Panc1 (cell line): Measurements from ENCODE around the gene ENHO. TPM values are rescaled to one million over a fixed set of nuclear protein-coding genes. Genes with fewer than 3 reads are reported as not detected.

Experiments used
- ATAC-seq: fragments of 200-7000 bp; cut with Tn5 transposase; 2 replicates; pipeline ENCODE4 v1.9.1; 2020; ENCODE audit warnings: mild to moderate bottlenecking, moderate library complexity
- BruUV-seq: library from RNA; stranded (reverse); fragments of 400-500 nt; replicated peaks from 2 replicates; lab custom pipeline; 2021; lab: Mats Ljungman, UMichigan
- CTCF ChIA-PET: fragments of 300-600 bp; sonication (Branson Sonifier 250); formaldehyde crosslinking; loops from one replicate; lab custom pipeline; 2022; ENCODE audit warnings: antibody characterized with exemption; lab: Charles Lee
- POLR2A ChIA-PET: fragments of 300-600 bp; sonication (Branson Sonifier 250); formaldehyde crosslinking; loops from one replicate; lab custom pipeline; 2022; ENCODE audit warnings: antibody characterized with exemption; lab: Charles Lee
- DNase-seq: peaks from one replicate; pipeline ENCODE4 v3.0.0-alpha.2; 2010; ENCODE audit warnings: low read depth, low spot score
- H3K27ac ChIP-seq: 2 replicates; pipeline ENCODE4 v1.5.1; 2011; ENCODE audit warnings: mild to moderate bottlenecking, low read length, inconsistent platforms
- H3K27me3 ChIP-seq: fragments of 200-500 bp; sonication (Bioruptor generic); 2 replicates; pipeline ENCODE4 v1.6.0; 2014; ENCODE audit warnings: low read length, inconsistent platforms; ENCODE audit not compliant: control insufficient read depth, insufficient read depth
- H3K36me3 ChIP-seq: fragments of 200-500 bp; sonication (Bioruptor generic); 2 replicates; pipeline ENCODE4 v1.5.1; 2014; ENCODE audit warnings: inconsistent platforms, mild to moderate bottlenecking, low read length, moderate library complexity; ENCODE audit not compliant: control insufficient read depth, insufficient read depth
- H3K4me1 ChIP-seq: 2 replicates; pipeline ENCODE4 v1.5.1; 2011; ENCODE audit warnings: inconsistent platforms, mild to moderate bottlenecking, low read length, moderate library complexity; ENCODE audit not compliant: control insufficient read depth, insufficient read depth
- H3K4me3 ChIP-seq, 2 experiments: 2 replicates each; pipeline ENCODE4 v1.5.1; 2011 to 2012; ENCODE audit warnings: low read depth in 2 of 2, low read length in 2 of 2, mild to moderate bottlenecking in 2 of 2, inconsistent platforms in 1 of 2, moderate library complexity in 1 of 2
- H3K9me3 ChIP-seq: fragments of 200-500 bp; sonication (Bioruptor generic); 2 replicates; pipeline ENCODE4 v1.5.1; 2014; ENCODE audit warnings: low read depth, mild to moderate bottlenecking, inconsistent platforms, low read length, moderate library complexity; ENCODE audit not compliant: control insufficient read depth, insufficient read depth
- POLR2AphosphoS5 ChIP-seq: IDR thresholded peaks from 2 replicates; pipeline ENCODE4 v1.6.1; 2012; ENCODE audit warnings: mild to moderate bottlenecking, low read depth, low read length, moderate library complexity
- REST ChIP-seq, 2 experiments: IDR thresholded peaks; 2 replicates each; pipeline ENCODE4 v1.6.1; 2011 to 2012; ENCODE audit warnings: low read depth in 2 of 2, control low read depth in 1 of 2, low read length in 1 of 2, mild to moderate bottlenecking in 1 of 2, moderate library complexity in 1 of 2; ENCODE audit not compliant: insufficient read depth in 1 of 2
- SIN3A ChIP-seq: IDR thresholded peaks from 2 replicates; pipeline ENCODE4 v1.6.1; 2012; ENCODE audit warnings: low read depth, mild to moderate bottlenecking, low read length, moderate library complexity, borderline replicate concordance; ENCODE audit not compliant: insufficient read depth
- TCF7L2 ChIP-seq: IDR thresholded peaks from 2 replicates; pipeline ENCODE4 v1.6.1; 2011; ENCODE audit warnings: mild to moderate bottlenecking, low read depth, low read length, inconsistent platforms
- in situ Hi-C: cut with HindIII; loops from 2 replicates; pipeline ENCODE4 v1.10.0; 2016; ENCODE audit warnings: low sequenced_read_pairs, low pct_unique_long_range_greater_than_20kb
- intact Hi-C: fragments of 100-400 bp; cut with micrococcal nuclease; formaldehyde crosslinking; loops from one replicate; pipeline ENCODE4 v1.10.0; 2022; ENCODE audit not compliant: unreplicated experiment
- total RNA-seq: library from RNA; stranded (reverse); gene quantifications from one replicate; pipeline ENCODE4 v1.2.1, GENCODE V29; 2021; ENCODE audit not compliant: unreplicated experiment
- TF ChIP-seq, protein P1 (sequence below): fragments of 450-650 bp; IDR thresholded peaks from 2 replicates; pipeline ENCODE4 v1.5.1; 2017; ENCODE audit warnings: mild to moderate bottlenecking

The ENHO gene
- total RNA-seq, 1 experiment from 2014 or later: 7.2 TPM

DNA sequence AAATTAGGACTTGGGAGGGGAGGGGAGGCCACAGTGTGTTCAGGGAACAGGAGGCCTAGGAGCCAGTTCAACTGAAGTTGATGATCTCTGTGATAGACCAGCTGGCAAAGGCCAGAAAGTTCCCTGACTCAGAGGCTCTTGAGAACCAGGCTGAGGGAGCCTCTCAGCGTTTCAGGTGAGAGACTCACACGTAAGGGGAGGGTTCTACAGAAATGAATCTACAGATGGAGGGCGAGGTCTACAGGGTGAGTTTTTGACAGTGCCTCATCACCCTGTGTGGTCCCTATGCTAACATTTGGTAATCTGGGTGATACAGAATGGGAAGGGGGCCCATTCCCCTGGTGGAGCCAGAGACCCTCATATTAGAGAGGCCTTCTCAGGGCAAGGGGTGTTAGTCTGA lies 32.0 kb downstream of the ENHO start:
- no peaks in the 10 kb centered on the region for H3K36me3 ChIP-seq
- no peak for DNase-seq
- H3K4me1 ChIP-seq: no peaks in the 10 kb centered on the region
- no peak overlapping the region for H3K4me3 ChIP-seq
- BruUV-seq: no TSS peak
- in situ Hi-C loops (no loop called here), intact Hi-C loops (no loop called here)
- no peak overlapping the region for H3K27ac ChIP-seq
- TF ChIP-seq, protein P1, sequence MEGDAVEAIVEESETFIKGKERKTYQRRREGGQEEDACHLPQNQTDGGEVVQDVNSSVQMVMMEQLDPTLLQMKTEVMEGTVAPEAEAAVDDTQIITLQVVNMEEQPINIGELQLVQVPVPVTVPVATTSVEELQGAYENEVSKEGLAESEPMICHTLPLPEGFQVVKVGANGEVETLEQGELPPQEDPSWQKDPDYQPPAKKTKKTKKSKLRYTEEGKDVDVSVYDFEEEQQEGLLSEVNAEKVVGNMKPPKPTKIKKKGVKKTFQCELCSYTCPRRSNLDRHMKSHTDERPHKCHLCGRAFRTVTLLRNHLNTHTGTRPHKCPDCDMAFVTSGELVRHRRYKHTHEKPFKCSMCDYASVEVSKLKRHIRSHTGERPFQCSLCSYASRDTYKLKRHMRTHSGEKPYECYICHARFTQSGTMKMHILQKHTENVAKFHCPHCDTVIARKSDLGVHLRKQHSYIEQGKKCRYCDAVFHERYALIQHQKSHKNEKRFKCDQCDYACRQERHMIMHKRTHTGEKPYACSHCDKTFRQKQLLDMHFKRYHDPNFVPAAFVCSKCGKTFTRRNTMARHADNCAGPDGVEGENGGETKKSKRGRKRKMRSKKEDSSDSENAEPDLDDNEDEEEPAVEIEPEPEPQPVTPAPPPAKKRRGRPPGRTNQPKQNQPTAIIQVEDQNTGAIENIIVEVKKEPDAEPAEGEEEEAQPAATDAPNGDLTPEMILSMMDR: no peak
- TF ChIP-seq TCF7L2: no peak
- TF ChIP-seq POLR2AphosphoS5: no peak
- TF ChIP-seq REST (IDR thresholded peaks at IDR 0.05; ENCODE audit: insufficient read depth in 1 of 2, low read depth in 2 of 2, low read length in 1 of 2): no peak
- no peak for TF ChIP-seq SIN3A
- CTCF ChIA-PET: interaction anchor here (0.8 kb wide), 1 partner anchor 11 kb away, joined by 4 read pairs; no protein-coding TSS in a partner anchor
- no peaks in the 10 kb centered on the region for H3K9me3 ChIP-seq
- H3K27me3 ChIP-seq: no peaks in the 10 kb centered on the region; the same call in 1 of the 2 replicates
- ATAC-seq: no peak
- POLR2A ChIA-PET: no interaction called here

- no TSS peak for BruUV-seq
- DNase-seq: no peak
- no peaks in the 10 kb centered on the region for H3K4me1 ChIP-seq
- in situ Hi-C loops (no loop called here), intact Hi-C loops (no loop called here)
- H3K4me3 ChIP-seq: no peak overlapping the region
- no peak for TF ChIP-seq REST (IDR thresholded peaks at IDR 0.05; ENCODE audit: insufficient read depth in 1 of 2, low read depth in 2 of 2, low read length in 1 of 2)
- TF ChIP-seq, protein P1: no peak
- no peak for TF ChIP-seq POLR2AphosphoS5
- TF ChIP-seq SIN3A: no peak
- TF ChIP-seq TCF7L2: no peak
- CTCF ChIA-PET: interaction anchor here (0.6 to 0.8 kb wide), 2 partner anchors 11 to 35 kb away, joined by 3 to 4 read pairs; no protein-coding TSS in a partner anchor
- no peak overlapping the region for H3K27ac ChIP-seq
- no peak for ATAC-seq
- POLR2A ChIA-PET: no interaction called here
- no peaks in the 10 kb centered on the region; the same call in 1 of the 2 replicates for H3K27me3 ChIP-seq
- no peaks in the 10 kb centered on the region for H3K36me3 ChIP-seq
- no peaks in the 10 kb centered on the region for H3K9me3 ChIP-seq
Observed at GRCh38 chr9:34490360-34490759, 32.4 kb downstream of the ENHO start.
